Measurements from ENCODE around the gene VPS13A.

Gene VPS13A

DNA sequence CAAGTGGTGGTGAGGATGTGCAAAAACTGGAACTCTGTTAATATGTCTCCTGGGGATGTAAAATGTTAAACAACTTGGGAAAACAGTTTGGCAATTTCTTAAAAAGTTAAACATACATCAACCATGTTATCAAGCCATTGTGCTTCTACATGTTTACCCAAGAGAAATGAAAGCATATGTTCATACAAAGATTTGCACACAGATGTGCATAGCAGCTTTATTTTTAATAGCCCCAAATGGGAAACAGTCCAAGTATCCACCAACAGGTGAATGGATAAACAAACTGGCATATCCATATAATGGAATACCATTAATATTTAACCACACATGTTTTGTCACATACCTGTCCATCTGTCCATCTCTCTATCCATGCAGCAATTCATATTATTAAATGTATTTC, 6.2 kb downstream of the VPS13A start:
- H3K23ac ChIP-seq (ENCODE audit: low read depth, low read length, poor library complexity), result no peak overlapping the region
- no peak overlapping the region for H2AK5ac ChIP-seq (ENCODE audit: low read depth, low read length)
- no peak overlapping the region for H2AFZ ChIP-seq (ENCODE audit: low read length)
- H3K4me3 ChIP-seq (ENCODE audit: low read length in 2 of 2), result no peak overlapping the region
- H3K27me3 ChIP-seq (ENCODE audit: control insufficient read depth in 3 of 3, insufficient read depth in 3 of 3, low read depth in 1 of 3, low read length in 3 of 3), result no peaks in the 10 kb centered on the region
- H3K9ac ChIP-seq (ENCODE audit: low read depth, low read length, poor library complexity), result no peak overlapping the region
- H3K27ac ChIP-seq (replicated peaks; ENCODE audit: low read length), result no peak overlapping the region
- H4K91ac ChIP-seq (ENCODE audit: low read depth, low read length, poor library complexity), result no peak overlapping the region
- no peak overlapping the region for H3K18ac ChIP-seq (ENCODE audit: low read length)
- H2BK15ac ChIP-seq (ENCODE audit: low read length), result no peak overlapping the region
- no peak overlapping the region for H3K4me2 ChIP-seq (ENCODE audit: insufficient read depth, low read length, poor library complexity, severe bottlenecking)
- H3K36me3 ChIP-seq (replicated peaks in 1 of 2; ENCODE audit: control insufficient read depth in 2 of 2, insufficient read depth in 2 of 2, low read length in 2 of 2), result no peaks in the 10 kb centered on the region
- H3K4ac ChIP-seq (ENCODE audit: low read length), result no peak overlapping the region
- peaks cover 0 to 4% of the 10 kb centered on the region in 2 donors for H3K9me3 ChIP-seq (replicated peaks in 1 of 2; ENCODE audit: control insufficient read depth in 2 of 2, insufficient read depth in 1 of 2, low read depth in 1 of 2, low read length in 2 of 2)
- H4K8ac ChIP-seq (ENCODE audit: low read depth, low read length), result no peak overlapping the region
- H3K14ac ChIP-seq (ENCODE audit: low read length), result no peak overlapping the region
- no peak overlapping the region for H2BK12ac ChIP-seq (ENCODE audit: low read length)
- no peaks in the 10 kb centered on the region for H3K79me1 ChIP-seq (ENCODE audit: low read depth, low read length)
- H2BK5ac ChIP-seq (ENCODE audit: low read length), result no peak overlapping the region
- peaks cover 0 to 4% of the 10 kb centered on the region in 2 donors for H3K4me1 ChIP-seq (ENCODE audit: control insufficient read depth in 2 of 2, insufficient read depth in 1 of 2, low read depth in 1 of 2, low read length in 2 of 2)
- DNase-seq (ENCODE audit: low spot score), result no peak
- no peak overlapping the region for H2BK120ac ChIP-seq (ENCODE audit: low read depth, low read length)

DNA sequence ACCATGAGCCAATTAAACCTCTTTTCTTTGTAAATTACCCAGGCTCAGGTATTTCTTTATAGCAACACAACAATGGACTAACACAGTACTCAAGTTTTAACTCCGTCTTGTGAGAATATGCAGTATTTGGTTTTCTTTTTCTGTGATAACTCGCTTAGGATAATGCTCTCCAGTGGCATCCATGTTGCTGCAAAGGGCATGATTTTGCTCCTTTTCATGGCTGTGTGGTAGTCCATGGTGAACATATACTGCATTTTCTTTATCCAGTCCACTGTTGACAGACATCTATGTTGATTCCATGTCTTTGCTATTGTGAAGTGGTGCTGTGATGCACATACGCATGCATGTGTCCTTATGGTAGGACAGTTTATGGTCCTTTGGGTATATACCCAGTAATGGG, 10.9 kb downstream of the VPS13A start:
- Histone ChIP-seq H3K23ac (ENCODE audit: low read depth, low read length, poor library complexity) (no peak overlapping the region), H3K14ac (ENCODE audit: low read length) (no peak overlapping the region), H3K79me1 (ENCODE audit: low read depth, low read length) (no peaks in the 10 kb centered on the region), H2AFZ (ENCODE audit: low read length) (no peak overlapping the region), H2AK5ac (ENCODE audit: low read depth, low read length) (no peak overlapping the region), H2BK5ac (ENCODE audit: low read length) (no peak overlapping the region), H4K91ac (ENCODE audit: low read depth, low read length, poor library complexity) (no peak overlapping the region), H3K4ac (ENCODE audit: low read length) (no peak overlapping the region), H3K27ac (replicated peaks; ENCODE audit: low read length) (no peak overlapping the region), H4K8ac (ENCODE audit: low read depth, low read length) (no peak overlapping the region), H3K9me3 (replicated peaks in 1 of 2; ENCODE audit: control insufficient read depth in 2 of 2, insufficient read depth in 1 of 2, low read depth in 1 of 2, low read length in 2 of 2) (peaks cover 0 to 4% of the 10 kb centered on the region in 2 donors), H2BK15ac (ENCODE audit: low read length) (no peak overlapping the region), H3K4me3 (ENCODE audit: low read length in 2 of 2) (no peak overlapping the region), H3K9ac (ENCODE audit: low read depth, low read length, poor library complexity) (no peak overlapping the region), H3K4me1 (ENCODE audit: control insufficient read depth in 2 of 2, insufficient read depth in 1 of 2, low read depth in 1 of 2, low read length in 2 of 2) (no peaks in the 10 kb centered on the region), H3K36me3 (replicated peaks in 1 of 2; ENCODE audit: control insufficient read depth in 2 of 2, insufficient read depth in 2 of 2, low read length in 2 of 2) (no peaks in the 10 kb centered on the region), H3K18ac (ENCODE audit: low read length) (no peak overlapping the region), H3K4me2 (ENCODE audit: insufficient read depth, low read length, poor library complexity, severe bottlenecking) (no peak overlapping the region), H3K27me3 (ENCODE audit: control insufficient read depth in 3 of 3, insufficient read depth in 3 of 3, low read depth in 1 of 3, low read length in 3 of 3) (no peaks in the 10 kb centered on the region), H2BK12ac (ENCODE audit: low read length) (no peak overlapping the region), H2BK120ac (ENCODE audit: low read depth, low read length) (no peak overlapping the region)
- no CpG with 5 or more reads among the region's 3 CpGs for WGBS, 2 donors (ENCODE audit: extremely low coverage in 2 of 2, insufficient read length in 2 of 2, insufficient replicate concordance in 1 of 2)
- no peak for DNase-seq (ENCODE audit: low spot score)

DNA sequence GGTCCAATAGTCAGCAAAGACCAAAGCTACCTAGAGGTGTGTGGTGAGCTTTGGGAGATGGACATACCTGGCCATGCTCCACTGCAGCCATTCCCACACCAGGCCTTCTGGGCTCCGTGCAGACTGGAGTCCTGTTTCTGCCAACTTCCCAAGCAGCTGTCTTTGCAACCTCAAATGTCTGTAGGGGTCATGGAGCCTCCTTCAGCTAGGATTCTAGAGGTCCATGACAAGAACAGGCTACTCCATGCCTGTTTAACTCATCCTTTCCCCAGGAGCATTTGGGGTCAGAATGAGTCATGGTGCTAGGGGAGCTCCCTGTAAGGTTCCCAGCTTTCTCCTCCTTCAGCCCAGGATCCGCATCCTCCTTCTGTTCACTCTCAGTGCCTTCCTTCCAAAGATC, 17.1 kb downstream of the VPS13A start:
- Histone ChIP-seq H2AK5ac (ENCODE audit: low read depth, low read length) (no peak overlapping the region), H2BK15ac (ENCODE audit: low read length) (no peak overlapping the region), H4K8ac (ENCODE audit: low read depth, low read length) (no peak overlapping the region), H3K4me3 (ENCODE audit: low read length in 2 of 2) (no peak overlapping the region), H3K9ac (ENCODE audit: low read depth, low read length, poor library complexity) (no peak overlapping the region), H3K14ac (ENCODE audit: low read length) (no peak overlapping the region), H2AFZ (ENCODE audit: low read length) (no peak overlapping the region), H3K4me2 (ENCODE audit: insufficient read depth, low read length, poor library complexity, severe bottlenecking) (no peak overlapping the region), H3K9me3 (replicated peaks in 1 of 2; ENCODE audit: control insufficient read depth in 2 of 2, insufficient read depth in 1 of 2, low read depth in 1 of 2, low read length in 2 of 2) (no peaks in the 10 kb centered on the region), H3K27me3 (ENCODE audit: control insufficient read depth in 3 of 3, insufficient read depth in 3 of 3, low read depth in 1 of 3, low read length in 3 of 3) (no peaks in the 10 kb centered on the region), H2BK120ac (ENCODE audit: low read depth, low read length) (no peak overlapping the region), H3K36me3 (replicated peaks in 1 of 2; ENCODE audit: control insufficient read depth in 2 of 2, insufficient read depth in 2 of 2, low read length in 2 of 2) (no peaks in the 10 kb centered on the region), H3K27ac (replicated peaks; ENCODE audit: low read length) (no peak overlapping the region), H2BK12ac (ENCODE audit: low read length) (no peak overlapping the region), H4K91ac (ENCODE audit: low read depth, low read length, poor library complexity) (no peak overlapping the region), H2BK5ac (ENCODE audit: low read length) (no peak overlapping the region), H3K4ac (ENCODE audit: low read length) (no peak overlapping the region), H3K4me1 (ENCODE audit: control insufficient read depth in 2 of 2, insufficient read depth in 1 of 2, low read depth in 1 of 2, low read length in 2 of 2) (no peaks in the 10 kb centered on the region), H3K18ac (ENCODE audit: low read length) (no peak overlapping the region), H3K23ac (ENCODE audit: low read depth, low read length, poor library complexity) (no peak overlapping the region), H3K79me1 (ENCODE audit: low read depth, low read length) (no peaks in the 10 kb centered on the region)
- no peak for DNase-seq (ENCODE audit: low spot score)
- WGBS, 2 donors (ENCODE audit: extremely low coverage in 2 of 2, insufficient read length in 2 of 2, insufficient replicate concordance in 1 of 2), result no CpG with 5 or more reads among the region's 2 CpGs

DNA sequence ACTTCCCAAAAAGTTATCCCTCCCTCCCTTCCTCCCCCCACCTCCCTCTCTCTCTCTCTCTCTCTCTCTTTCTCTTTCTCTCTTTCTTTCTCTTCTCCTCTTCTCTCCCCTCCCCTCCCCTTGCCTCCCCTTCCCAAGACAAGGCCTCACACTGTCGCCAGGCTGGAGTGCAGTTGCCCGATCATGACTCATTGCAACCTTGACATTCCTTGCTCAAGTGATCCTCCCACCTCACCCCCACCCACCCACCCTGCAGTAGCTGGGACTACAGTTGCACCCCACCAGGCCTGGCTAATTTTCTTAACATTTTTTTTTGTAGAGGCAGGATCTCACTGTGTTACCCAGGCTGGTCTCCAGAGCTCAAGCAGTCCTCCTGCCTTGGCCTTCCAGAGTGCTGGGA, 32.8 kb downstream of the VPS13A start:
- no peak overlapping the region for H4K91ac ChIP-seq (ENCODE audit: low read depth, low read length, poor library complexity)
- no peak overlapping the region for H2BK120ac ChIP-seq (ENCODE audit: low read depth, low read length)
- no peak for DNase-seq (ENCODE audit: low spot score)
- H3K27me3 ChIP-seq (ENCODE audit: control insufficient read depth in 3 of 3, insufficient read depth in 3 of 3, low read depth in 1 of 3, low read length in 3 of 3), result no peaks in the 10 kb centered on the region
- no peak overlapping the region for H3K9ac ChIP-seq (ENCODE audit: low read depth, low read length, poor library complexity)
- H3K14ac ChIP-seq (ENCODE audit: low read length), result no peak overlapping the region
- peaks cover 0 to 5% of the 10 kb centered on the region in 2 donors for H3K36me3 ChIP-seq (replicated peaks in 1 of 2; ENCODE audit: control insufficient read depth in 2 of 2, insufficient read depth in 2 of 2, low read length in 2 of 2)
- WGBS, 2 donors (ENCODE audit: extremely low coverage in 2 of 2, insufficient read length in 2 of 2, insufficient replicate concordance in 1 of 2), result no CpG with 5 or more reads among the region's 2 CpGs
- no peak overlapping the region for H2BK15ac ChIP-seq (ENCODE audit: low read length)
- no peaks in the 10 kb centered on the region for H3K9me3 ChIP-seq (replicated peaks in 1 of 2; ENCODE audit: control insufficient read depth in 2 of 2, insufficient read depth in 1 of 2, low read depth in 1 of 2, low read length in 2 of 2)
- H3K4me2 ChIP-seq (ENCODE audit: insufficient read depth, low read length, poor library complexity, severe bottlenecking), result no peak overlapping the region
- no peak overlapping the region for H4K8ac ChIP-seq (ENCODE audit: low read depth, low read length)
- no peak overlapping the region for H2AFZ ChIP-seq (ENCODE audit: low read length)
- no peaks in the 10 kb centered on the region for H3K79me1 ChIP-seq (ENCODE audit: low read depth, low read length)
- H2BK12ac ChIP-seq (ENCODE audit: low read length), result no peak overlapping the region
- no peak overlapping the region for H3K23ac ChIP-seq (ENCODE audit: low read depth, low read length, poor library complexity)
- no peak overlapping the region for H3K4me3 ChIP-seq (ENCODE audit: low read length in 2 of 2)
- no peaks in the 10 kb centered on the region for H3K4me1 ChIP-seq (ENCODE audit: control insufficient read depth in 2 of 2, insufficient read depth in 1 of 2, low read depth in 1 of 2, low read length in 2 of 2)
- H3K18ac ChIP-seq (ENCODE audit: low read length), result no peak overlapping the region
- no peak overlapping the region for H2AK5ac ChIP-seq (ENCODE audit: low read depth, low read length)
- H3K27ac ChIP-seq (replicated peaks; ENCODE audit: low read length), result no peak overlapping the region
- H2BK5ac ChIP-seq (ENCODE audit: low read length), result no peak overlapping the region
- H3K4ac ChIP-seq (ENCODE audit: low read length), result no peak overlapping the region
